Measurements from ENCODE around the gene PCYOX1L.

PCYOX1L gene

GRCh38 chr5:149324641-149325040 is 33.2 kb upstream of the PCYOX1L start:
- H3K36me3 Mint-ChIP-seq (ENCODE audit: low read depth), result no peaks in the 10 kb centered on the region
- H3K9me3 Mint-ChIP-seq, result peaks cover 7% of the 10 kb centered on the region
- H3K27me3 Mint-ChIP-seq, result no peaks in the 10 kb centered on the region
- no peak overlapping the region for H3K4me3 Mint-ChIP-seq
- no peaks in the 10 kb centered on the region for H3K4me1 Mint-ChIP-seq (ENCODE audit: low read depth)
- no peak overlapping the region for H3K27ac Mint-ChIP-seq

- H3K4me3 Mint-ChIP-seq, result no peak overlapping the region
These were observed 32.6 kb upstream of the PCYOX1L start for GRCh38 chr5:149325166-149325735.

GRCh38 chr5:149325894-149326293 is 32.0 kb upstream of the PCYOX1L start:
- peaks cover 7% of the 10 kb centered on the region for H3K9me3 Mint-ChIP-seq
- H3K4me1 Mint-ChIP-seq (ENCODE audit: low read depth), result no peaks in the 10 kb centered on the region
- H3K27me3 Mint-ChIP-seq, result no peaks in the 10 kb centered on the region
- H3K4me3 Mint-ChIP-seq, result no peak overlapping the region
- H3K27ac Mint-ChIP-seq, result no peak overlapping the region
- H3K36me3 Mint-ChIP-seq (ENCODE audit: low read depth), result no peaks in the 10 kb centered on the region

More at GRCh38 chr5:149325166-149325735, 32.6 kb upstream of the PCYOX1L start:
- Mint-ChIP-seq H3K27me3 (no peaks in the 10 kb centered on the region), H3K27ac (no peak overlapping the region), H3K36me3 (ENCODE audit: low read depth) (no peaks in the 10 kb centered on the region), H3K9me3 (peaks cover 7% of the 10 kb centered on the region), H3K4me1 (ENCODE audit: low read depth) (no peaks in the 10 kb centered on the region)

- Mint-ChIP-seq H3K27ac (no peak overlapping the region), H3K4me1 (ENCODE audit: low read depth) (no peaks in the 10 kb centered on the region), H3K27me3 (no peaks in the 10 kb centered on the region)
These were observed 31.2 kb upstream of the PCYOX1L start for GRCh38 chr5:149326611-149327010.

GRCh38 chr5:149328177-149328576 is 29.7 kb upstream of the PCYOX1L start:
- H3K27ac Mint-ChIP-seq, result no peak overlapping the region
- peaks cover 7% of the 10 kb centered on the region for H3K9me3 Mint-ChIP-seq
- H3K36me3 Mint-ChIP-seq (ENCODE audit: low read depth), result no peaks in the 10 kb centered on the region
- H3K4me1 Mint-ChIP-seq (ENCODE audit: low read depth), result no peaks in the 10 kb centered on the region
- no peak overlapping the region for H3K4me3 Mint-ChIP-seq
- no peaks in the 10 kb centered on the region for H3K27me3 Mint-ChIP-seq

More at GRCh38 chr5:149326611-149327010, 31.2 kb upstream of the PCYOX1L start:
- peaks cover 7% of the 10 kb centered on the region for H3K9me3 Mint-ChIP-seq
- no peaks in the 10 kb centered on the region for H3K36me3 Mint-ChIP-seq (ENCODE audit: low read depth)
- no peak overlapping the region for H3K4me3 Mint-ChIP-seq

GRCh38 chr5:149333711-149334443 is 24.0 kb upstream of the PCYOX1L start:
- no peaks in the 10 kb centered on the region for H3K9me3 Mint-ChIP-seq
- H3K36me3 Mint-ChIP-seq (ENCODE audit: low read depth), result no peaks in the 10 kb centered on the region
- no peak overlapping the region for H3K4me3 Mint-ChIP-seq
- no peaks in the 10 kb centered on the region for H3K4me1 Mint-ChIP-seq (ENCODE audit: low read depth)
- H3K27ac Mint-ChIP-seq, result no peak overlapping the region
- H3K27me3 Mint-ChIP-seq, result no peaks in the 10 kb centered on the region

- Mint-ChIP-seq H3K27ac (peak overlapping the region; percentile 56), H3K27me3 (no peaks in the 10 kb centered on the region), H3K4me3 (no peak overlapping the region), H3K36me3 (ENCODE audit: low read depth) (no peaks in the 10 kb centered on the region), H3K9me3 (no peaks in the 10 kb centered on the region), H3K4me1 (ENCODE audit: low read depth) (no peaks in the 10 kb centered on the region)
These were observed 20.1 kb upstream of the PCYOX1L start for GRCh38 chr5:149337736-149338135.

- no peaks in the 10 kb centered on the region for H3K36me3 Mint-ChIP-seq (ENCODE audit: low read depth)
- no peak overlapping the region for H3K4me3 Mint-ChIP-seq
- H3K4me1 Mint-ChIP-seq (ENCODE audit: low read depth), result peaks cover 2% of the 10 kb centered on the region
- no peak overlapping the region for H3K27ac Mint-ChIP-seq
- H3K9me3 Mint-ChIP-seq, result no peaks in the 10 kb centered on the region
- H3K27me3 Mint-ChIP-seq, result no peaks in the 10 kb centered on the region
These were observed 19.5 kb upstream of the PCYOX1L start for GRCh38 chr5:149338364-149338763.

GRCh38 chr5:149340920-149341319 is 16.9 kb upstream of the PCYOX1L start:
- Mint-ChIP-seq H3K36me3 (ENCODE audit: low read depth) (peaks cover 10% of the 10 kb centered on the region), H3K4me1 (ENCODE audit: low read depth) (peaks cover 21% of the 10 kb centered on the region), H3K27ac (no peak overlapping the region), H3K27me3 (no peaks in the 10 kb centered on the region), H3K9me3 (no peaks in the 10 kb centered on the region), H3K4me3 (no peak overlapping the region)

- peaks cover 17% of the 10 kb centered on the region for H3K36me3 Mint-ChIP-seq (ENCODE audit: low read depth)
- no peak overlapping the region for H3K27ac Mint-ChIP-seq
- H3K4me1 Mint-ChIP-seq (ENCODE audit: low read depth), result peaks cover 23% of the 10 kb centered on the region
- no peaks in the 10 kb centered on the region for H3K27me3 Mint-ChIP-seq
- H3K9me3 Mint-ChIP-seq, result no peaks in the 10 kb centered on the region
- H3K4me3 Mint-ChIP-seq, result no peak overlapping the region
These were observed 16.0 kb upstream of the PCYOX1L start for GRCh38 chr5:149341876-149342275.

- H3K27ac Mint-ChIP-seq, result peak overlapping the region; percentile 50
- H3K4me3 Mint-ChIP-seq, result peak overlapping the region; percentile 97
- peaks cover 44% of the 10 kb centered on the region for H3K4me1 Mint-ChIP-seq (ENCODE audit: low read depth)
- no peaks in the 10 kb centered on the region for H3K9me3 Mint-ChIP-seq
- peaks cover 40% of the 10 kb centered on the region for H3K36me3 Mint-ChIP-seq (ENCODE audit: low read depth)
- no peaks in the 10 kb centered on the region for H3K27me3 Mint-ChIP-seq
These were observed 13.7 kb upstream of the PCYOX1L start for GRCh38 chr5:149344151-149344550.

- Mint-ChIP-seq H3K9me3 (no peaks in the 10 kb centered on the region), H3K36me3 (ENCODE audit: low read depth) (peaks cover 52% of the 10 kb centered on the region), H3K4me3 (peak within 1 kb of the TSS; percentile 97), H3K27ac (peak within 1 kb of the TSS; percentile 98), H3K27me3 (no peaks in the 10 kb centered on the region), H3K4me1 (ENCODE audit: low read depth) (peaks cover 55% of the 10 kb centered on the region)
These were observed 12.5 kb upstream of the PCYOX1L start, which contains the start of gene GRPEL2 for GRCh38 chr5:149345147-149345891. TSS of gene GRPEL2 (plus strand) at chr5:149345499. CDS start at chr5:149345540, 41 bp downstream.

- H3K36me3 Mint-ChIP-seq (ENCODE audit: low read depth), result peaks cover 57% of the 10 kb centered on the region
- peak overlapping the region; percentile 98 for H3K27ac Mint-ChIP-seq
- peaks cover 61% of the 10 kb centered on the region for H3K4me1 Mint-ChIP-seq (ENCODE audit: low read depth)
- H3K27me3 Mint-ChIP-seq, result no peaks in the 10 kb centered on the region
- no peaks in the 10 kb centered on the region for H3K9me3 Mint-ChIP-seq
- H3K4me3 Mint-ChIP-seq, result peak overlapping the region; percentile 97
These were observed 12.0 kb upstream of the PCYOX1L start for GRCh38 chr5:149345892-149346222.

GRCh38 chr5:149348518-149348917 is 9.3 kb upstream of the PCYOX1L start:
- Mint-ChIP-seq H3K27ac (peak overlapping the region; percentile 88), H3K4me1 (ENCODE audit: low read depth) (peaks cover 78% of the 10 kb centered on the region), H3K27me3 (no peaks in the 10 kb centered on the region), H3K36me3 (ENCODE audit: low read depth) (peaks cover 82% of the 10 kb centered on the region), H3K9me3 (no peaks in the 10 kb centered on the region), H3K4me3 (peak overlapping the region; percentile 97)

- Mint-ChIP-seq H3K9me3 (no peaks in the 10 kb centered on the region), H3K4me3 (no peak overlapping the region), H3K4me1 (ENCODE audit: low read depth) (peaks cover 72% of the 10 kb centered on the region), H3K36me3 (ENCODE audit: low read depth) (peaks cover 88% of the 10 kb centered on the region), H3K27me3 (no peaks in the 10 kb centered on the region), H3K27ac (peak overlapping the region; percentile 45)
These were observed 8.5 kb upstream of the PCYOX1L start for GRCh38 chr5:149349382-149349781.
